HL-60 (cell line): ENCODE data around the gene CNGA2.

Experiments used
- POLR2AphosphoS5 ChIP-seq: IDR thresholded peaks from 2 replicates; pipeline ENCODE4 v1.6.1; 2012; ENCODE audit warnings: low read depth
- REST ChIP-seq: IDR thresholded peaks from 2 replicates; pipeline ENCODE4 v1.6.1; 2012; ENCODE audit warnings: low read depth; ENCODE audit not compliant: insufficient replicate concordance
- SPI1 ChIP-seq: IDR thresholded peaks from 2 replicates; pipeline ENCODE4 v1.6.1; 2012; ENCODE audit warnings: low read depth, mild to moderate bottlenecking, borderline replicate concordance
- TF ChIP-seq, protein P1 (sequence below): IDR thresholded peaks from one replicate; pipeline ENCODE4 v1.5.1; 2011; ENCODE audit warnings: low read length, control low read depth, inconsistent platforms; ENCODE audit not compliant: insufficient read depth

DNA sequence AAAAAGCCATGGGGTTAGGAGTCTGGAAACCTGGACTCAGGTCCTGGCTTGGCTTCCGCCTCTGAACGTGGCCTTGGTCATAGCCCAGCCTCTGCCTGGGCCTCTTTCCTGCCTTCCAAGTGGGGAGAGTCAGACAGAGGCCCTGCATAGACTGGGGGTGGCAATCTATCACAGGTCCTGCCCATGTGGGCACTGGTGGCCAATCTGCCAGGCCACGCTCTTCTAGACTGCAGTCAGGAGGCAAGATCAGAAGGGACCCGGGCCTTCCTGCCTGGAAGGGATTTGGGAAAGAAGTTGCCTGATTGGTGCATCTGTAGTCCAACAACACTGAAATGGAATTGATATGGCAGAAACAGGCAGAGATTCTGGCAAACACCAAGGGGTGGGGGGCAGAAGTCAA lies 46.1 kb downstream of the CNGA2 start:
- TF ChIP-seq, protein P1, sequence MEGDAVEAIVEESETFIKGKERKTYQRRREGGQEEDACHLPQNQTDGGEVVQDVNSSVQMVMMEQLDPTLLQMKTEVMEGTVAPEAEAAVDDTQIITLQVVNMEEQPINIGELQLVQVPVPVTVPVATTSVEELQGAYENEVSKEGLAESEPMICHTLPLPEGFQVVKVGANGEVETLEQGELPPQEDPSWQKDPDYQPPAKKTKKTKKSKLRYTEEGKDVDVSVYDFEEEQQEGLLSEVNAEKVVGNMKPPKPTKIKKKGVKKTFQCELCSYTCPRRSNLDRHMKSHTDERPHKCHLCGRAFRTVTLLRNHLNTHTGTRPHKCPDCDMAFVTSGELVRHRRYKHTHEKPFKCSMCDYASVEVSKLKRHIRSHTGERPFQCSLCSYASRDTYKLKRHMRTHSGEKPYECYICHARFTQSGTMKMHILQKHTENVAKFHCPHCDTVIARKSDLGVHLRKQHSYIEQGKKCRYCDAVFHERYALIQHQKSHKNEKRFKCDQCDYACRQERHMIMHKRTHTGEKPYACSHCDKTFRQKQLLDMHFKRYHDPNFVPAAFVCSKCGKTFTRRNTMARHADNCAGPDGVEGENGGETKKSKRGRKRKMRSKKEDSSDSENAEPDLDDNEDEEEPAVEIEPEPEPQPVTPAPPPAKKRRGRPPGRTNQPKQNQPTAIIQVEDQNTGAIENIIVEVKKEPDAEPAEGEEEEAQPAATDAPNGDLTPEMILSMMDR, result no peak
- TF ChIP-seq SPI1 (no peak), POLR2AphosphoS5 (no peak), REST (no peak)
